Non-pigmented ciliary epithelial cell (primary cell): ENCODE measurements around the gene TTYH2.
"Not testable (repeated sequence)": the region's sequence is repeated elsewhere in the genome, so short reads cannot be mapped to it uniquely, and the experiment has no call there.

ENCODE experiments used
- DNase-seq: peaks from one replicate; pipeline ENCODE4 v3.0.0-alpha.2; 2010; ENCODE audit warnings: low read depth

The TTYH2 gene

GRCh38 chr17:74267987-74268499 is 54.7 kb downstream of the TTYH2 start:
- no peak for DNase-seq

- no peak for DNase-seq
These were observed 55.2 kb downstream of the TTYH2 start for GRCh38 chr17:74268558-74268957.

GRCh38 chr17:74270333-74270732 is 57.0 kb downstream of the TTYH2 start:
- no peak for DNase-seq

GRCh38 chr17:74271281-74271680 is 57.9 kb downstream of the TTYH2 start:
- no peak for DNase-seq

- DNase-seq: no peak
These were observed 58.7 kb downstream of the TTYH2 start for GRCh38 chr17:74271901-74272561.

- no peak for DNase-seq
These were observed 59.4 kb downstream of the TTYH2 start for GRCh38 chr17:74272731-74273201.

GRCh38 chr17:74274060-74274708 is 60.8 kb downstream of the TTYH2 start, which contains the start of gene DNAI2:
Gene DNAI2, plus strand, starts transcription at chr17:74274234. Its CDS starts 7,584 bp downstream, at chr17:74281818.
- DNase-seq: no peak

GRCh38 chr17:74274709-74275340 is 61.5 kb downstream of the TTYH2 start:
- no peak for DNase-seq

- DNase-seq: no peak
These were observed 62.7 kb downstream of the TTYH2 start for GRCh38 chr17:74276051-74276476.

GRCh38 chr17:74276541-74277009 is 63.2 kb downstream of the TTYH2 start:
- no peak for DNase-seq

GRCh38 chr17:74277935-74278334 is 64.6 kb downstream of the TTYH2 start:
- DNase-seq: no peak

GRCh38 chr17:74279617-74280016 is 66.2 kb downstream of the TTYH2 start:
- not testable (repeated sequence) for DNase-seq

GRCh38 chr17:74280093-74280513 is 66.7 kb downstream of the TTYH2 start:
- no peak for DNase-seq

- no peak for DNase-seq
These were observed 68.4 kb downstream of the TTYH2 start for GRCh38 chr17:74281799-74282198.

- not testable (repeated sequence) for DNase-seq
These were observed 68.9 kb downstream of the TTYH2 start for GRCh38 chr17:74282274-74282586.

- no peak for DNase-seq
These were observed 69.4 kb downstream of the TTYH2 start for GRCh38 chr17:74282587-74283370.

- DNase-seq: no peak
These were observed 70.0 kb downstream of the TTYH2 start for GRCh38 chr17:74283371-74283673.

GRCh38 chr17:74287031-74287602 is 73.7 kb downstream of the TTYH2 start:
- DNase-seq: no peak

GRCh38 chr17:74288785-74289184 is 75.4 kb downstream of the TTYH2 start:
- DNase-seq: no peak

GRCh38 chr17:74289688-74290087 is 76.3 kb downstream of the TTYH2 start:
- DNase-seq: no peak

- no peak for DNase-seq
These were observed 77.0 kb downstream of the TTYH2 start for GRCh38 chr17:74290340-74290739.

- DNase-seq: no peak
These were observed 79.1 kb downstream of the TTYH2 start for GRCh38 chr17:74292495-74292894.
